ENCODE results near the gene HP1BP3. TPM values are rescaled to one million over a fixed set of nuclear protein-coding genes. Genes with fewer than 3 reads are reported as not detected.

HP1BP3 gene
- total RNA-seq = 100 to 1,000 TPM; 213 to 349 (median 277) TPM

- Histone ChIP-seq H3K4me3 (peak within 1 kb of the TSS; percentile 72 to 99 (median 92)), H3K9me3 (no peaks in the 10 kb centered on the region), H3K4me1 (peaks cover 24 to 43% (median 41%) of the 10 kb centered on the region in 4 donors), H3K27ac (replicated peaks in 1 of 4) (peak within 1 kb of the TSS; percentile 98 to 99 (median 99)), H3K27me3 (no peaks in the 10 kb centered on the region), H3K36me3 (no peaks in the 10 kb centered on the region)
- 0% methylated on average over 26 of the region's 99 CpGs for WGBS
- no peak for TF ChIP-seq CTCF (IDR thresholded peaks at IDR 0.05)
- TF ChIP-seq POLR2AphosphoS5 (IDR thresholded peaks at IDR 0.05) = peak; percentile 57 to 69
- no peak for TF ChIP-seq POLR2A (IDR thresholded peaks at IDR 0.05; ENCODE audit: low read depth)
- intact Hi-C loops (cut with DNase I) = loop anchor here (5.0 kb wide), 2 partner anchors 55 to 90 kb away; partner anchors contain the start of gene SH2D5
- DNase-seq (ENCODE audit: extremely low spot score) = peak; percentile 91
Observed at GRCh38 chr1:20787029-20787839, at the start of gene HP1BP3. Gene HP1BP3, minus strand, starts transcription at chr1:20787307. Its CDS starts 6,867 bp downstream, at chr1:20780440.

GRCh38 chr1:20836230-20836629 lies 49.1 kb upstream of the HP1BP3 start:
- Histone ChIP-seq H3K27me3 (no peaks in the 10 kb centered on the region), H3K9me3 (no peaks in the 10 kb centered on the region), H3K4me3 (no peak overlapping the region), H3K27ac (replicated peaks in 1 of 4) (no peak overlapping the region), H3K36me3 (peaks cover 0 to 32% (median 25%) of the 10 kb centered on the region in 4 donors), H3K4me1 (no peaks in the 10 kb centered on the region)
- TF ChIP-seq POLR2A (IDR thresholded peaks at IDR 0.05; ENCODE audit: low read depth) (no peak), CTCF (IDR thresholded peaks at IDR 0.05) (no peak), EP300 (IDR thresholded peaks at IDR 0.05) (no peak), POLR2AphosphoS5 (IDR thresholded peaks at IDR 0.05) (no peak)
- no peak for DNase-seq (ENCODE audit: extremely low spot score)
- intact Hi-C loops (cut with DNase I) = no loop called here
- whole genome bisulfite sequencing = 97% methylated on average over 4 of the region's 4 CpGs

GRCh38 chr1:20834780-20835179 lies 47.7 kb upstream of the HP1BP3 start:
- Histone ChIP-seq H3K36me3 (peaks cover 0 to 20% (median 13%) of the 10 kb centered on the region in 4 donors), H3K27me3 (no peaks in the 10 kb centered on the region), H3K9me3 (no peaks in the 10 kb centered on the region), H3K27ac (replicated peaks in 1 of 4) (no peak overlapping the region), H3K4me3 (no peak overlapping the region), H3K4me1 (no peaks in the 10 kb centered on the region)
- TF ChIP-seq POLR2AphosphoS5 (IDR thresholded peaks at IDR 0.05) (no peak), POLR2A (IDR thresholded peaks at IDR 0.05; ENCODE audit: low read depth) (no peak), CTCF (IDR thresholded peaks at IDR 0.05) (no peak), EP300 (IDR thresholded peaks at IDR 0.05) (no peak)
- intact Hi-C loops (cut with DNase I) = no loop called here
- DNase-seq (ENCODE audit: extremely low spot score) = no peak

GRCh38 chr1:20834192-20834591 lies 47.1 kb upstream of the HP1BP3 start:
- Histone ChIP-seq H3K4me1 (no peaks in the 10 kb centered on the region), H3K27me3 (no peaks in the 10 kb centered on the region), H3K36me3 (peaks cover 0 to 14% (median 9%) of the 10 kb centered on the region in 4 donors), H3K27ac (replicated peaks in 1 of 4) (no peak overlapping the region), H3K4me3 (no peak overlapping the region), H3K9me3 (no peaks in the 10 kb centered on the region)
- no peak for DNase-seq (ENCODE audit: extremely low spot score)
- WGBS = 100% methylated on average over 1 of the region's 1 CpG
- TF ChIP-seq POLR2AphosphoS5 (IDR thresholded peaks at IDR 0.05) = no peak
- TF ChIP-seq EP300 (IDR thresholded peaks at IDR 0.05) = no peak
- no peak for TF ChIP-seq POLR2A (IDR thresholded peaks at IDR 0.05; ENCODE audit: low read depth)
- no peak for TF ChIP-seq CTCF (IDR thresholded peaks at IDR 0.05)
- intact Hi-C loops (cut with DNase I) = no loop called here
